ENCODE measurements around the gene CHD2.
"Not testable (repeated sequence)": the region's sequence is repeated elsewhere in the genome, so short reads cannot be mapped to it uniquely, and the experiment has no call there.

The CHD2 gene

GRCh38 chr15:93032515-93033206 is 132.5 kb downstream of the CHD2 start:
- in situ Hi-C loops (cut with HindIII; ENCODE audit: low sequenced_read_pairs), result not testable (repeated sequence)

- in situ Hi-C loops (cut with HindIII; ENCODE audit: low sequenced_read_pairs), result no loop called here
Measured at GRCh38 chr15:93033434-93034045, 133.4 kb downstream of the CHD2 start.

- in situ Hi-C loops (cut with HindIII; ENCODE audit: low sequenced_read_pairs), result no loop called here
Measured at GRCh38 chr15:93034512-93034911, 134.4 kb downstream of the CHD2 start.

- in situ Hi-C loops (cut with HindIII; ENCODE audit: low sequenced_read_pairs), result no loop called here
Measured at GRCh38 chr15:93035092-93035915, 135.2 kb downstream of the CHD2 start.

- in situ Hi-C loops (cut with HindIII; ENCODE audit: low sequenced_read_pairs), result no loop called here
Measured at GRCh38 chr15:93035953-93036810, 136.1 kb downstream of the CHD2 start.

- in situ Hi-C loops (cut with HindIII; ENCODE audit: low sequenced_read_pairs), result no loop called here
Measured at GRCh38 chr15:93036951-93037819, 137.1 kb downstream of the CHD2 start.

GRCh38 chr15:93037820-93038705 is 137.9 kb downstream of the CHD2 start:
- in situ Hi-C loops (cut with HindIII; ENCODE audit: low sequenced_read_pairs), result no loop called here

- in situ Hi-C loops (cut with HindIII; ENCODE audit: low sequenced_read_pairs), result not testable (repeated sequence)
Measured at GRCh38 chr15:93039562-93040287, 139.6 kb downstream of the CHD2 start.

- in situ Hi-C loops (cut with HindIII; ENCODE audit: low sequenced_read_pairs), result no loop called here
Measured at GRCh38 chr15:93040288-93041158, 140.4 kb downstream of the CHD2 start.

GRCh38 chr15:93041159-93041547 is 141.0 kb downstream of the CHD2 start:
- in situ Hi-C loops (cut with HindIII; ENCODE audit: low sequenced_read_pairs), result no loop called here

- in situ Hi-C loops (cut with HindIII; ENCODE audit: low sequenced_read_pairs), result no loop called here
Measured at GRCh38 chr15:93042211-93042610, 142.1 kb downstream of the CHD2 start.

GRCh38 chr15:93042691-93043378 is 142.7 kb downstream of the CHD2 start:
- in situ Hi-C loops (cut with HindIII; ENCODE audit: low sequenced_read_pairs), result no loop called here

GRCh38 chr15:93043621-93044300 is 143.6 kb downstream of the CHD2 start:
- in situ Hi-C loops (cut with HindIII; ENCODE audit: low sequenced_read_pairs), result no loop called here

- in situ Hi-C loops (cut with HindIII; ENCODE audit: low sequenced_read_pairs), result no loop called here
Measured at GRCh38 chr15:93044301-93045190, 144.4 kb downstream of the CHD2 start.

GRCh38 chr15:93045191-93045785 is 145.2 kb downstream of the CHD2 start:
- in situ Hi-C loops (cut with HindIII; ENCODE audit: low sequenced_read_pairs), result no loop called here
